HepG2 (cell line): ENCODE data around the gene OAF. TPM values are rescaled to one million over a fixed set of nuclear protein-coding genes. Genes with fewer than 3 reads are reported as not detected.

ENCODE experiments used
- ATAC-seq: fragments of 200-7000 bp; cut with Tn5 transposase; 3 replicates; pipeline ENCODE4 v1.9.1; 2020; ENCODE audit warnings: mild to moderate bottlenecking, moderate library complexity
- BruUV-seq: library from RNA; stranded (reverse); fragments of 400-500 nt; replicated peaks from 2 replicates; lab custom pipeline; 2021; lab: Mats Ljungman, UMichigan
- CTCF ChIA-PET: fragments of 300-600 bp; formaldehyde crosslinking; extraction: SDS; loops from one replicate; lab custom pipeline; 2021; ENCODE audit warnings: low total read pairs, inconsistent platforms, low intra/inter-chr PET ratio; lab: Yijun Ruan, JAX
- POLR2A ChIA-PET: fragments of 350-600 bp; sonication (Branson Sonifier 250); formaldehyde crosslinking; loops from one replicate; lab custom pipeline; 2020; ENCODE audit warnings: antibody characterized with exemption, inconsistent platforms; lab: Yijun Ruan, JAX
- DNase-seq: peaks from one replicate; pipeline ENCODE4 v3.0.0-alpha.2; 2015; ENCODE audit warnings: low spot score
- FAIRE-seq: peaks from 3 replicates; lab custom pipeline; 2011; peaks lifted over from hg19 to GRCh38; lab: Jason Lieb, UNC
- H2AFZ ChIP-seq: one replicate; pipeline ENCODE4 v1.6.1; 2011; ENCODE audit warnings: low read length, inconsistent platforms
- H3K27ac ChIP-seq: fragments of 300-600 bp; 3 replicates; pipeline ENCODE4 v1.8.0; 2011; ENCODE audit warnings: mixed run types, mild to moderate bottlenecking, mixed read lengths, low read length, inconsistent platforms; ENCODE audit not compliant: insufficient read depth; ENCODE audit errors: extremely low read length
- H3K27me3 ChIP-seq, 2 experiments: fragments of 200-600 bp in 1 of 2; 2 replicates in 1 of 2; 3 replicates in 1 of 2; pipeline versions ENCODE4 v1.6.0 to v1.8.0; 2011; ENCODE audit warnings: low read length in 2 of 2, mild to moderate bottlenecking in 2 of 2, moderate library complexity in 2 of 2, inconsistent platforms in 1 of 2; ENCODE audit not compliant: insufficient read depth in 2 of 2, control insufficient read depth in 1 of 2
- H3K36me3 ChIP-seq, 2 experiments: fragments of 200-600 bp in 1 of 2; replicated peaks in 1 of 2; 2 replicates in 1 of 2; 3 replicates in 1 of 2; pipeline versions ENCODE4 v1.5.1 to v1.8.0; 2011; ENCODE audit warnings: low read length in 2 of 2, inconsistent platforms in 1 of 2; ENCODE audit not compliant: insufficient read depth in 2 of 2, control insufficient read depth in 1 of 2
- H3K4me1 ChIP-seq: 2 replicates; pipeline ENCODE4 v1.5.1; 2012; ENCODE audit warnings: low read length, inconsistent platforms; ENCODE audit not compliant: insufficient read depth
- H3K4me2 ChIP-seq: 2 replicates; pipeline ENCODE4 v1.6.0; 2011; ENCODE audit warnings: low read depth, low read length, inconsistent platforms
- H3K4me3 ChIP-seq, 3 experiments: fragments of 200-600 bp in 1 of 3; sonication (generic), shearing (Covaris generic) in 1 of 3; replicated peaks in 1 of 3; 2 replicates each; pipeline ENCODE4 v1.5.1; 2011 to 2016; ENCODE audit warnings: low read length in 3 of 3, inconsistent platforms in 2 of 3, low read depth in 2 of 3, mild to moderate bottlenecking in 2 of 3, control low read depth in 1 of 3, mixed read lengths in 1 of 3; ENCODE audit not compliant: insufficient read depth in 1 of 3
- H3K79me2 ChIP-seq: one replicate; pipeline ENCODE4 v1.6.1; 2011; ENCODE audit warnings: low read length, inconsistent platforms; ENCODE audit not compliant: insufficient read depth
- H3K9ac ChIP-seq: 2 replicates; pipeline ENCODE4 v1.6.0; 2011; ENCODE audit warnings: mild to moderate bottlenecking, low read depth, low read length, inconsistent platforms; ENCODE audit not compliant: insufficient read depth
- H3K9me3 ChIP-seq: 2 replicates; pipeline ENCODE4 v1.5.1; 2012; ENCODE audit warnings: mild to moderate bottlenecking, low read length
- H4K20me1 ChIP-seq: 2 replicates; pipeline ENCODE4 v1.6.0; 2011; ENCODE audit warnings: inconsistent platforms, mild to moderate bottlenecking, low read length, moderate library complexity; ENCODE audit not compliant: insufficient read depth
- FOSL1 ChIP-seq: sonication (generic); formaldehyde crosslinking; IDR thresholded peaks from 2 replicates; pipeline ENCODE4 v1.9.0; 2021; ENCODE audit warnings: missing genetic modification reagents, borderline replicate concordance
- GLI4 ChIP-seq: sonication (generic); formaldehyde crosslinking; IDR thresholded peaks from 2 replicates; pipeline ENCODE4 v1.5.1; 2020; ENCODE audit warnings: missing genetic modification reagents, mild to moderate bottlenecking, moderate library complexity, borderline replicate concordance
- GZF1 ChIP-seq: sonication (generic); formaldehyde crosslinking; IDR thresholded peaks from 2 replicates; pipeline ENCODE4 v1.5.1; 2020; ENCODE audit warnings: mild to moderate bottlenecking, missing genetic modification reagents
- MED13 ChIP-seq: sonication (generic); formaldehyde crosslinking; IDR thresholded peaks from 2 replicates; pipeline ENCODE4 v1.5.0; 2020; ENCODE audit warnings: missing genetic modification reagents
- NCOA1 ChIP-seq: sonication (generic); formaldehyde crosslinking; IDR thresholded peaks from 2 replicates; pipeline ENCODE4 v1.9.0; 2021; ENCODE audit warnings: missing genetic modification reagents
- PHB2 ChIP-seq: fragments of 450-650 bp; IDR thresholded peaks from 2 replicates; pipeline ENCODE4 v1.6.1; 2018; ENCODE audit not compliant: partially characterized antibody
- RFXAP ChIP-seq: sonication (generic); formaldehyde crosslinking; IDR thresholded peaks from 2 replicates; pipeline ENCODE4 v1.4.0; 2020; ENCODE audit warnings: missing genetic modification reagents, borderline replicate concordance
- U2AF1 ChIP-seq: fragments of 200-400 bp; formaldehyde crosslinking; optimal IDR thresholded peaks from 2 replicates; pipeline ENCODE3; 2017; ENCODE audit warnings: mild to moderate bottlenecking, low read depth, low read length
- ZFP36L1 ChIP-seq: sonication (generic); formaldehyde crosslinking; IDR thresholded peaks from 2 replicates; pipeline ENCODE4 v1.8.0; 2022; ENCODE audit warnings: mild to moderate bottlenecking, missing genetic modification reagents, moderate library complexity
- ZNF256 ChIP-seq: sonication (generic); formaldehyde crosslinking; conservative IDR thresholded peaks from 2 replicates; pipeline ENCODE4 v1.4.0; 2020; ENCODE audit warnings: missing genetic modification reagents
- ZSCAN25 ChIP-seq: sonication (generic); formaldehyde crosslinking; IDR thresholded peaks from 2 replicates; pipeline ENCODE4 v1.8.0; 2022; ENCODE audit warnings: mild to moderate bottlenecking, missing genetic modification reagents
- WGBS: methylation state at CpG from one replicate; pipeline ENCODE4 v1.1.6; 2017; ENCODE audit warnings: low lambda C conversion rate; 5-methylcytosine and 5-hydroxymethylcytosine counted together
- in situ Hi-C: cut with HindIII; loops from 2 replicates; pipeline ENCODE4 v1.10.0; 2017; ENCODE audit warnings: low pct_unique_long_range_greater_than_20kb; ENCODE audit not compliant: extremely low pct_ligation_motif_present
- intact Hi-C: fragments of 100-400 bp; cut with micrococcal nuclease; formaldehyde crosslinking; loops from one replicate; pipeline ENCODE4 v1.10.0; 2022; ENCODE audit not compliant: unreplicated experiment
- polyA plus RNA-seq, 8 experiments: library from polyadenylated mRNA; depleted of rRNA in 3 of 8; stranded (reverse) in 7 of 8; unstranded in 1 of 8; fragments of >200 nt; fragmentation: Illumina TruSeq in 4 of 8; extraction: Trizol in 4 of 8; gene quantifications; 2 replicates each; pipeline versions ENCODE4 v1.2.1 to v1.2.3, GENCODE V29; 2011 to 2016; ENCODE audit warnings: low read depth in 4 of 8, missing spikeins in 1 of 8, mixed read lengths in 1 of 8; ENCODE audit not compliant: insufficient read depth in 1 of 8
- total RNA-seq, 5 experiments: library from RNA; depleted of rRNA; stranded (reverse); fragments of >200 nt; fragmentation: Illumina TruSeq; extraction: Trizol; gene quantifications; 2 replicates each; pipeline ENCODE4 v1.2.3, GENCODE V29; 2016; ENCODE audit warnings: low read depth in 1 of 5
- TF ChIP-seq, protein P1 (sequence below): IDR thresholded peaks from 2 replicates; pipeline ENCODE4 v1.6.1; 2016
- TF ChIP-seq, protein P2 (sequence below): sonication (generic); formaldehyde crosslinking; IDR thresholded peaks from 2 replicates; pipeline ENCODE4 v1.5.1; 2020; ENCODE audit warnings: missing genetic modification reagents, mild to moderate bottlenecking, borderline replicate concordance
- TF ChIP-seq, protein P3 (sequence below): fragments of 450-650 bp; IDR thresholded peaks from 2 replicates; pipeline ENCODE4 v1.6.1; 2017
- TF ChIP-seq, protein P4 (sequence below): IDR thresholded peaks from 2 replicates; pipeline ENCODE4 v1.6.1; 2018; ENCODE audit warnings: missing genetic modification reagents
- TF ChIP-seq, protein P5 (sequence below): sonication (generic); formaldehyde crosslinking; IDR thresholded peaks from 2 replicates; pipeline ENCODE4 v1.8.0; 2022; ENCODE audit warnings: mild to moderate bottlenecking, missing genetic modification reagents, borderline replicate concordance
- TF ChIP-seq, protein P6 (sequence below): sonication (generic); formaldehyde crosslinking; IDR thresholded peaks from 2 replicates; pipeline ENCODE4 v1.4.0; 2020; ENCODE audit warnings: missing genetic modification reagents

Gene OAF
- total and polyA plus RNA-seq, 2 of the 13 experiments (the other 11 are each of a cell fraction or from before 2014, with no cell fraction given): 63.7 to 94.6 TPM

DNA sequence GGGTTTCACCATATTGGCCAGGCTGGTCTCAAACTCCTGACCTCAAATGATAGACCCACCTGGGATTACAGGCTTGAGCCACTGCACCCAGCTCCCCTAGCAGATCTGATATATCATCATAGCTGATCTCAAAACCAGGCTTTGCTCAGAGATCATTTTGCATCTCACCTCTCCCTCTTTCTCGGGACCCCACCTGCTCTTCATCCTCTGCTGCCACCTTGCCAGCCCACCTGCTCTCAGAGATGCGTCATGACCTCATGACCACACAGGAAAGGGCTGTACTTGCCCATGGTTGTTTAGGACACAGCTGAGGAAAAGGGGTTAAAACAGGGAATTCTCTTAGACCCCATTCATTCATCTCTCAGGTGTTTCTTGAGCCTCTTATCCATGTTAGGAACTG lies 56.5 kb downstream of the OAF start:
- CTCF ChIA-PET: no interaction called here
- TF ChIP-seq, protein P1, sequence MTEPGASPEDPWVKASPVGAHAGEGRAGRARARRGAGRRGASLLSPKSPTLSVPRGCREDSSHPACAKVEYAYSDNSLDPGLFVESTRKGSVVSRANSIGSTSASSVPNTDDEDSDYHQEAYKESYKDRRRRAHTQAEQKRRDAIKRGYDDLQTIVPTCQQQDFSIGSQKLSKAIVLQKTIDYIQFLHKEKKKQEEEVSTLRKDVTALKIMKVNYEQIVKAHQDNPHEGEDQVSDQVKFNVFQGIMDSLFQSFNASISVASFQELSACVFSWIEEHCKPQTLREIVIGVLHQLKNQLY: no peak
- TF ChIP-seq MED13: no peak
- TF ChIP-seq, protein P2, sequence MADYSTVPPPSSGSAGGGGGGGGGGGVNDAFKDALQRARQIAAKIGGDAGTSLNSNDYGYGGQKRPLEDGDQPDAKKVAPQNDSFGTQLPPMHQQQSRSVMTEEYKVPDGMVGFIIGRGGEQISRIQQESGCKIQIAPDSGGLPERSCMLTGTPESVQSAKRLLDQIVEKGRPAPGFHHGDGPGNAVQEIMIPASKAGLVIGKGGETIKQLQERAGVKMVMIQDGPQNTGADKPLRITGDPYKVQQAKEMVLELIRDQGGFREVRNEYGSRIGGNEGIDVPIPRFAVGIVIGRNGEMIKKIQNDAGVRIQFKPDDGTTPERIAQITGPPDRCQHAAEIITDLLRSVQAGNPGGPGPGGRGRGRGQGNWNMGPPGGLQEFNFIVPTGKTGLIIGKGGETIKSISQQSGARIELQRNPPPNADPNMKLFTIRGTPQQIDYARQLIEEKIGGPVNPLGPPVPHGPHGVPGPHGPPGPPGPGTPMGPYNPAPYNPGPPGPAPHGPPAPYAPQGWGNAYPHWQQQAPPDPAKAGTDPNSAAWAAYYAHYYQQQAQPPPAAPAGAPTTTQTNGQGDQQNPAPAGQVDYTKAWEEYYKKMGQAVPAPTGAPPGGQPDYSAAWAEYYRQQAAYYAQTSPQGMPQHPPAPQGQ (CRISPR knock-in tag): no peak
- no peak for TF ChIP-seq GLI4 (CRISPR knock-in tag)
- no peak for TF ChIP-seq ZFP36L1 (CRISPR knock-in tag)
- no peak for TF ChIP-seq U2AF1
- TF ChIP-seq ZNF256 (CRISPR knock-in tag): no peak
- no peak for TF ChIP-seq PHB2
- TF ChIP-seq, protein P3, sequence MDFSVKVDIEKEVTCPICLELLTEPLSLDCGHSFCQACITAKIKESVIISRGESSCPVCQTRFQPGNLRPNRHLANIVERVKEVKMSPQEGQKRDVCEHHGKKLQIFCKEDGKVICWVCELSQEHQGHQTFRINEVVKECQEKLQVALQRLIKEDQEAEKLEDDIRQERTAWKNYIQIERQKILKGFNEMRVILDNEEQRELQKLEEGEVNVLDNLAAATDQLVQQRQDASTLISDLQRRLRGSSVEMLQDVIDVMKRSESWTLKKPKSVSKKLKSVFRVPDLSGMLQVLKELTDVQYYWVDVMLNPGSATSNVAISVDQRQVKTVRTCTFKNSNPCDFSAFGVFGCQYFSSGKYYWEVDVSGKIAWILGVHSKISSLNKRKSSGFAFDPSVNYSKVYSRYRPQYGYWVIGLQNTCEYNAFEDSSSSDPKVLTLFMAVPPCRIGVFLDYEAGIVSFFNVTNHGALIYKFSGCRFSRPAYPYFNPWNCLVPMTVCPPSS: no peak
- TF ChIP-seq, protein P4, sequence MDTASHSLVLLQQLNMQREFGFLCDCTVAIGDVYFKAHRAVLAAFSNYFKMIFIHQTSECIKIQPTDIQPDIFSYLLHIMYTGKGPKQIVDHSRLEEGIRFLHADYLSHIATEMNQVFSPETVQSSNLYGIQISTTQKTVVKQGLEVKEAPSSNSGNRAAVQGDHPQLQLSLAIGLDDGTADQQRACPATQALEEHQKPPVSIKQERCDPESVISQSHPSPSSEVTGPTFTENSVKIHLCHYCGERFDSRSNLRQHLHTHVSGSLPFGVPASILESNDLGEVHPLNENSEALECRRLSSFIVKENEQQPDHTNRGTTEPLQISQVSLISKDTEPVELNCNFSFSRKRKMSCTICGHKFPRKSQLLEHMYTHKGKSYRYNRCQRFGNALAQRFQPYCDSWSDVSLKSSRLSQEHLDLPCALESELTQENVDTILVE (CRISPR knock-in tag): no peak
- TF ChIP-seq NCOA1 (CRISPR knock-in tag): no peak
- no peak for TF ChIP-seq ZSCAN25 (CRISPR knock-in tag)
- TF ChIP-seq, protein P5, sequence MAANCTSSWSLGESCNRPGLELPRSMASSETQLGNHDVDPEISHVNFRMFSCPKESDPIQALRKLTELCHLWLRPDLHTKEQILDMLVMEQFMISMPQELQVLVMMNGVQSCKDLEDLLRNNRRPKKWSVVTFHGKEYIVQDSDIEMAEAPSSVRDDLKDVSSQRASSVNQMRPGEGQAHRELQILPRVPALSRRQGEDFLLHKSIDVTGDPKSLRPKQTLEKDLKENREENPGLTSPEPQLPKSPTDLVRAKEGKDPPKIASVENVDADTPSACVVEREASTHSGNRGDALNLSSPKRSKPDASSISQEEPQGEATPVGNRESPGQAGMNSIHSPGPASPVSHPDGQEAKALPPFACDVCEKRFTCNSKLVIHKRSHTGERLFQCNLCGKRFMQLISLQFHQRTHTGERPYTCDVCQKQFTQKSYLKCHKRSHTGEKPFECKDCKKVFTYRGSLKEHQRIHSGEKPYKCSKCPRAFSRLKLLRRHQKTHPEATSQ: no peak
- TF ChIP-seq, protein P6, sequence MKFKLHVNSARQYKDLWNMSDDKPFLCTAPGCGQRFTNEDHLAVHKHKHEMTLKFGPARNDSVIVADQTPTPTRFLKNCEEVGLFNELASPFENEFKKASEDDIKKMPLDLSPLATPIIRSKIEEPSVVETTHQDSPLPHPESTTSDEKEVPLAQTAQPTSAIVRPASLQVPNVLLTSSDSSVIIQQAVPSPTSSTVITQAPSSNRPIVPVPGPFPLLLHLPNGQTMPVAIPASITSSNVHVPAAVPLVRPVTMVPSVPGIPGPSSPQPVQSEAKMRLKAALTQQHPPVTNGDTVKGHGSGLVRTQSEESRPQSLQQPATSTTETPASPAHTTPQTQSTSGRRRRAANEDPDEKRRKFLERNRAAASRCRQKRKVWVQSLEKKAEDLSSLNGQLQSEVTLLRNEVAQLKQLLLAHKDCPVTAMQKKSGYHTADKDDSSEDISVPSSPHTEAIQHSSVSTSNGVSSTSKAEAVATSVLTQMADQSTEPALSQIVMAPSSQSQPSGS (CRISPR knock-in tag): no peak
- no peak for TF ChIP-seq RFXAP
- TF ChIP-seq FOSL1 (CRISPR knock-in tag): no peak
- no peak for TF ChIP-seq GZF1 (CRISPR knock-in tag)
- TF ChIP-seq, all 625 proteins: peak for 0
- Histone ChIP-seq H3K9ac (no peak overlapping the region), H3K4me3 (no peak overlapping the region), H3K4me2 (no peak overlapping the region), H3K27me3 (peaks cover 4 to 38% of the 10 kb centered on the region in 2 experiments; a peak in 4 of 5 replicates), H3K9me3 (no peaks in the 10 kb centered on the region), H3K4me1 (no peaks in the 10 kb centered on the region), H3K36me3 (no peaks in the 10 kb centered on the region), H4K20me1 (no peaks in the 10 kb centered on the region), H3K79me2 (no peaks in the 10 kb centered on the region), H2AFZ (no peak overlapping the region), H3K27ac (no peak overlapping the region)
- intact Hi-C loops (no loop called here), in situ Hi-C loops (no loop called here)
- ATAC-seq (no peak), DNase-seq (no peak), FAIRE-seq (no peak)
- BruUV-seq: no TSS peak
- POLR2A ChIA-PET: no interaction called here
- WGBS: 0% methylated on average over 2 of the region's 2 CpGs
